Neuronal stem cell (in vitro differentiated cells): ENCODE data around the gene SLX4IP.
A peak's percentile ranks its signal among the peaks of the same experiment; 100 is the strongest.

Experiments used
- DNase-seq: peaks from one replicate; pipeline ENCODE4 v3.0.0-alpha.2; 2013; ENCODE audit warnings: low spot score
- H2AFZ ChIP-seq: one replicate; pipeline ENCODE4 v1.6.1; 2013; ENCODE audit warnings: mild to moderate bottlenecking, low read length, inconsistent platforms
- H2AK5ac ChIP-seq: 2 replicates; pipeline ENCODE4 v1.6.1; 2013; ENCODE audit warnings: low read depth, mild to moderate bottlenecking, inconsistent platforms, low read length, moderate library complexity, mixed read lengths
- H2BK120ac ChIP-seq: 2 replicates; pipeline ENCODE4 v1.6.1; 2013; ENCODE audit warnings: low read depth, mild to moderate bottlenecking, inconsistent platforms, low read length, moderate library complexity, mixed read lengths
- H2BK12ac ChIP-seq: one replicate; pipeline ENCODE4 v1.6.1; 2013; ENCODE audit warnings: low read length, inconsistent platforms
- H2BK15ac ChIP-seq: 2 replicates; pipeline ENCODE4 v1.6.1; 2013; ENCODE audit warnings: mild to moderate bottlenecking, low read length, inconsistent platforms, mixed read lengths
- H2BK5ac ChIP-seq: one replicate; pipeline ENCODE4 v1.6.1; 2013; ENCODE audit warnings: inconsistent platforms, mild to moderate bottlenecking, low read length, moderate library complexity
- H3K14ac ChIP-seq: one replicate; pipeline ENCODE4 v1.6.1; 2013; ENCODE audit warnings: low read length, inconsistent platforms
- H3K18ac ChIP-seq: 2 replicates; pipeline ENCODE4 v1.6.1; 2013; ENCODE audit warnings: low read length, inconsistent platforms
- H3K23ac ChIP-seq: 2 replicates; pipeline ENCODE4 v1.6.1; 2013; ENCODE audit warnings: low read depth, mild to moderate bottlenecking, mixed read lengths, low read length, inconsistent platforms; ENCODE audit not compliant: poor library complexity
- H3K27ac ChIP-seq: replicated peaks from 3 replicates; pipeline ENCODE4 v1.5.1; 2013; ENCODE audit warnings: low read length, inconsistent platforms
- H3K27me3 ChIP-seq, 3 experiments: 2 replicates each; pipeline ENCODE4 v1.6.1; 2013; ENCODE audit warnings: low read length in 3 of 3, mild to moderate bottlenecking in 2 of 3, inconsistent platforms in 1 of 3, low read depth in 1 of 3, mixed read lengths in 1 of 3, moderate library complexity in 1 of 3; ENCODE audit not compliant: control insufficient read depth in 3 of 3, insufficient read depth in 3 of 3
- H3K36me3 ChIP-seq, 2 donors: replicated peaks in 1 of 2; 2 replicates each; pipeline ENCODE4 v1.6.1; 2013; ENCODE audit warnings: low read length in 2 of 2; ENCODE audit not compliant: control insufficient read depth in 2 of 2, insufficient read depth in 2 of 2
- H3K4ac ChIP-seq: 2 replicates; pipeline ENCODE4 v1.6.1; 2013; ENCODE audit warnings: inconsistent platforms, mild to moderate bottlenecking, low read length, moderate library complexity
- H3K4me1 ChIP-seq, 2 donors: 1 replicate in 1 of 2; 2 replicates in 1 of 2; pipeline ENCODE4 v1.6.1; 2013; ENCODE audit warnings: low read length in 2 of 2, low read depth in 1 of 2; ENCODE audit not compliant: control insufficient read depth in 2 of 2, insufficient read depth in 1 of 2
- H3K4me2 ChIP-seq: one replicate; pipeline ENCODE4 v1.6.1; 2013; ENCODE audit warnings: mild to moderate bottlenecking, low read length, inconsistent platforms; ENCODE audit not compliant: insufficient read depth, poor library complexity, severe bottlenecking
- H3K4me3 ChIP-seq, 2 donors: 2 replicates each; pipeline ENCODE4 v1.5.1; 2013; ENCODE audit warnings: low read length in 2 of 2, mild to moderate bottlenecking in 2 of 2, inconsistent platforms in 1 of 2, moderate library complexity in 1 of 2
- H3K79me1 ChIP-seq: one replicate; pipeline ENCODE4 v1.6.1; 2013; ENCODE audit warnings: low read depth, mild to moderate bottlenecking, inconsistent platforms, low read length, moderate library complexity
- H3K9ac ChIP-seq: one replicate; pipeline ENCODE4 v1.6.1; 2013; ENCODE audit warnings: mild to moderate bottlenecking, low read depth, low read length, inconsistent platforms; ENCODE audit not compliant: poor library complexity
- H3K9me3 ChIP-seq, 2 donors: replicated peaks in 1 of 2; 2 replicates each; pipeline versions ENCODE3 to v1.6.1; 2013; ENCODE audit warnings: low read length in 2 of 2, mild to moderate bottlenecking in 2 of 2, inconsistent platforms in 1 of 2, low read depth in 1 of 2, mixed read lengths in 1 of 2, moderate library complexity in 1 of 2; ENCODE audit not compliant: control insufficient read depth in 2 of 2, insufficient read depth in 1 of 2
- H4K8ac ChIP-seq: one replicate; pipeline ENCODE4 v1.6.1; 2013; ENCODE audit warnings: low read depth, mild to moderate bottlenecking, inconsistent platforms, low read length, moderate library complexity
- H4K91ac ChIP-seq: one replicate; pipeline ENCODE4 v1.6.1; 2013; ENCODE audit warnings: low read length, low read depth, mild to moderate bottlenecking, inconsistent platforms; ENCODE audit not compliant: poor library complexity
- WGBS, 2 donors: extraction: QIAGEN DNeasy Blood & Tissue Kit; methylation state at CpG; one replicate each; pipeline ENCODE4 v1.1.7; 2013; ENCODE audit warnings: missing lambda C conversion rate in 2 of 2, mixed read lengths in 1 of 2; ENCODE audit not compliant: insufficient read length in 2 of 2, insufficient replicate concordance in 1 of 2; ENCODE audit errors: extremely low coverage in 2 of 2; 5-methylcytosine and 5-hydroxymethylcytosine counted together

The SLX4IP gene

GRCh38 chr20:10651227-10651990 is 216.3 kb downstream of the SLX4IP start:
- H3K36me3 ChIP-seq, result peaks cover 69 to 88% of the 10 kb centered on the region in 2 donors
- no peak overlapping the region for H4K91ac ChIP-seq
- no peak overlapping the region for H4K8ac ChIP-seq
- peaks cover 3% of the 10 kb centered on the region for H3K79me1 ChIP-seq
- no peak overlapping the region for H2AFZ ChIP-seq
- H3K27ac ChIP-seq, result no peak overlapping the region
- H2BK5ac ChIP-seq, result no peak overlapping the region
- H3K4me1 ChIP-seq, result peaks cover 46 to 78% of the 10 kb centered on the region in 2 donors
- no peak overlapping the region for H3K4me2 ChIP-seq
- WGBS, 2 donors, result no CpG with 5 or more reads among the region's 15 CpGs
- H3K14ac ChIP-seq, result no peak overlapping the region
- no peak overlapping the region for H2AK5ac ChIP-seq
- no peak overlapping the region for H3K23ac ChIP-seq
- no peak overlapping the region for H3K9ac ChIP-seq
- peak overlapping the region; percentile 0 for H3K18ac ChIP-seq
- no peak overlapping the region for H3K4ac ChIP-seq
- DNase-seq, result no peak
- H2BK120ac ChIP-seq, result no peak overlapping the region
- no peak overlapping the region for H2BK15ac ChIP-seq
- no peaks in the 10 kb centered on the region for H3K27me3 ChIP-seq
- no peak overlapping the region for H3K4me3 ChIP-seq
- no peak overlapping the region for H2BK12ac ChIP-seq
- no peaks in the 10 kb centered on the region for H3K9me3 ChIP-seq

GRCh38 chr20:10652185-10652584 is 217.1 kb downstream of the SLX4IP start:
- Histone ChIP-seq H3K79me1 (peaks cover 3% of the 10 kb centered on the region), H3K9me3 (no peaks in the 10 kb centered on the region), H4K8ac (no peak overlapping the region), H3K18ac (no peak overlapping the region), H3K14ac (no peak overlapping the region), H3K27ac (no peak overlapping the region), H2AFZ (no peak overlapping the region), H3K4me1 (peaks cover 48 to 81% of the 10 kb centered on the region in 2 donors), H3K27me3 (no peaks in the 10 kb centered on the region), H3K4me2 (no peak overlapping the region), H2BK15ac (no peak overlapping the region), H2AK5ac (no peak overlapping the region), H3K9ac (no peak overlapping the region), H3K23ac (no peak overlapping the region), H2BK120ac (no peak overlapping the region), H4K91ac (no peak overlapping the region), H2BK5ac (no peak overlapping the region), H3K4ac (no peak overlapping the region), H2BK12ac (no peak overlapping the region), H3K36me3 (peaks cover 64 to 88% of the 10 kb centered on the region in 2 donors), H3K4me3 (no peak overlapping the region)
- no CpG with 5 or more reads among the region's 9 CpGs for WGBS, 2 donors
- no peak for DNase-seq

GRCh38 chr20:10652660-10653261 is 217.7 kb downstream of the SLX4IP start:
- H3K18ac ChIP-seq, result no peak overlapping the region
- peaks cover 50 to 81% of the 10 kb centered on the region in 2 donors for H3K4me1 ChIP-seq
- no peak overlapping the region for H2BK5ac ChIP-seq
- peaks cover 61 to 88% of the 10 kb centered on the region in 2 donors for H3K36me3 ChIP-seq
- H3K4me2 ChIP-seq, result no peak overlapping the region
- DNase-seq, result no peak
- H2BK120ac ChIP-seq, result no peak overlapping the region
- H3K14ac ChIP-seq, result no peak overlapping the region
- H4K8ac ChIP-seq, result no peak overlapping the region
- H2BK12ac ChIP-seq, result no peak overlapping the region
- H3K9me3 ChIP-seq, result peaks cover 0 to 2% of the 10 kb centered on the region in 2 donors
- H3K79me1 ChIP-seq, result peaks cover 2% of the 10 kb centered on the region
- no peak overlapping the region for H4K91ac ChIP-seq
- no peak overlapping the region for H3K4me3 ChIP-seq
- no peak overlapping the region for H2AK5ac ChIP-seq
- WGBS, 2 donors, result no CpG with 5 or more reads among the region's 9 CpGs
- no peak overlapping the region for H3K9ac ChIP-seq
- no peak overlapping the region for H3K27ac ChIP-seq
- no peak overlapping the region for H2AFZ ChIP-seq
- no peak overlapping the region for H2BK15ac ChIP-seq
- no peaks in the 10 kb centered on the region for H3K27me3 ChIP-seq
- H3K4ac ChIP-seq, result no peak overlapping the region
- no peak overlapping the region for H3K23ac ChIP-seq

- no peak overlapping the region for H3K4me3 ChIP-seq
- H3K36me3 ChIP-seq, result peaks cover 59 to 88% of the 10 kb centered on the region in 2 donors
- H4K8ac ChIP-seq, result no peak overlapping the region
These were observed 218.6 kb downstream of the SLX4IP start for GRCh38 chr20:10653599-10654249.

More at GRCh38 chr20:10653599-10654249, 218.6 kb downstream of the SLX4IP start:
- Histone ChIP-seq H2AK5ac (no peak overlapping the region), H3K9ac (no peak overlapping the region), H2BK12ac (no peak overlapping the region), H2BK5ac (no peak overlapping the region), H3K14ac (no peak overlapping the region), H2BK120ac (no peak overlapping the region), H2BK15ac (no peak overlapping the region), H3K23ac (no peak overlapping the region), H3K79me1 (no peaks in the 10 kb centered on the region), H3K4me1 (peaks cover 55 to 71% of the 10 kb centered on the region in 2 donors), H3K27ac (no peak overlapping the region), H2AFZ (no peak overlapping the region), H3K27me3 (no peaks in the 10 kb centered on the region), H4K91ac (no peak overlapping the region), H3K9me3 (peaks cover 0 to 3% of the 10 kb centered on the region in 2 donors), H3K4ac (no peak overlapping the region), H3K18ac (no peak overlapping the region), H3K4me2 (no peak overlapping the region)
- no peak for DNase-seq
- no CpG with 5 or more reads among the region's 13 CpGs for WGBS, 2 donors
